Lung (tissue), 12 donors: ENCODE results near the gene C19orf44. TPM values are rescaled to one million over a fixed set of nuclear protein-coding genes. Genes with fewer than 3 reads are reported as not detected.
"Not testable (repeated sequence)": the region's sequence is repeated elsewhere in the genome, so short reads cannot be mapped to it uniquely, and the experiment has no call there.

Experiments
- ATAC-seq: fragments of 200-7000 bp; cut with Tn5 transposase; one replicate; pipeline ENCODE4 v1.9.1; 2020; ENCODE audit warnings: moderate number of reproducible peaks; ENCODE audit not compliant: insufficient read depth, low FRiP score
- DNase-seq, 3 donors: peaks; one replicate each; pipeline ENCODE4 v3.0.0-alpha.2; 2013 to 2017
- H3K27ac ChIP-seq, 2 donors: one replicate each; pipeline ENCODE4 v1.5.1; 2013; ENCODE audit warnings: mild to moderate bottlenecking in 2 of 2, moderate library complexity in 2 of 2, control low read depth in 1 of 2, inconsistent platforms in 1 of 2, low read depth in 1 of 2, low read length in 1 of 2
- H3K27me3 ChIP-seq, 3 donors: one replicate each; pipeline ENCODE4 v1.5.1; 2013; ENCODE audit warnings: low read length in 2 of 3; ENCODE audit not compliant: control insufficient read depth in 3 of 3, insufficient read depth in 3 of 3
- H3K36me3 ChIP-seq, 4 donors: one replicate each; pipeline ENCODE4 v1.5.1; 2013; ENCODE audit warnings: low read length in 4 of 4, mild to moderate bottlenecking in 1 of 4, moderate library complexity in 1 of 4; ENCODE audit not compliant: control insufficient read depth in 4 of 4, insufficient read depth in 4 of 4
- H3K4me1 ChIP-seq, 5 donors: one replicate each; pipeline ENCODE4 v1.5.1; 2013; ENCODE audit warnings: low read length in 5 of 5, mild to moderate bottlenecking in 2 of 5, moderate library complexity in 1 of 5; ENCODE audit not compliant: control insufficient read depth in 5 of 5, insufficient read depth in 5 of 5
- H3K4me3 ChIP-seq: one replicate; pipeline ENCODE4 v1.5.1; 2013; ENCODE audit warnings: mild to moderate bottlenecking, control low read depth, moderate library complexity
- H3K9ac ChIP-seq, 2 donors: one replicate each; pipeline ENCODE4 v1.5.1; 2013; ENCODE audit warnings: low read length in 2 of 2, control low read depth in 1 of 2; ENCODE audit not compliant: insufficient read depth in 1 of 2
- H3K9me3 ChIP-seq, 4 donors: one replicate each; pipeline ENCODE4 v1.5.1; 2013; ENCODE audit warnings: low read length in 3 of 4, mild to moderate bottlenecking in 1 of 4, moderate library complexity in 1 of 4; ENCODE audit not compliant: control insufficient read depth in 4 of 4, insufficient read depth in 3 of 4
- WGBS, 2 donors: extraction: QIAGEN DNeasy Blood & Tissue Kit; methylation state at CpG; one replicate each; pipeline ENCODE4 v1.1.7; 2013; 5-methylcytosine and 5-hydroxymethylcytosine counted together
- polyA plus RNA-seq, 2 donors: library from polyadenylated mRNA; stranded (reverse); fragments of 200-250 nt; gene quantifications; one replicate each; pipeline ENCODE4 v1.2.1, GENCODE V29; 2013
- total RNA-seq, 2 donors: library from RNA; depleted of rRNA in 1 of 2; stranded (reverse); fragments of >200 nt in 1 of 2; gene quantifications; one replicate each; pipeline ENCODE4 v1.2.1, GENCODE V29; 2014 to 2021
- TF ChIP-seq, protein P1 (sequence below): IDR thresholded peaks from 2 replicates; pipeline ENCODE4 v1.5.1; 2012; ENCODE audit warnings: mild to moderate bottlenecking; ENCODE audit errors: control extremely low read depth, extremely low read depth
- donor health status: control.
- donor health status: control.
- donor health status: Bipolar disorder and iron deficiency.
- donor health status: healthy.
- donor health status: DM: yes; HTN: yes; CAD: no.

Gene C19orf44
- total and polyA plus RNA-seq, 4 donors = 3.1 to 9.4 (median 4.6) TPM

DNA sequence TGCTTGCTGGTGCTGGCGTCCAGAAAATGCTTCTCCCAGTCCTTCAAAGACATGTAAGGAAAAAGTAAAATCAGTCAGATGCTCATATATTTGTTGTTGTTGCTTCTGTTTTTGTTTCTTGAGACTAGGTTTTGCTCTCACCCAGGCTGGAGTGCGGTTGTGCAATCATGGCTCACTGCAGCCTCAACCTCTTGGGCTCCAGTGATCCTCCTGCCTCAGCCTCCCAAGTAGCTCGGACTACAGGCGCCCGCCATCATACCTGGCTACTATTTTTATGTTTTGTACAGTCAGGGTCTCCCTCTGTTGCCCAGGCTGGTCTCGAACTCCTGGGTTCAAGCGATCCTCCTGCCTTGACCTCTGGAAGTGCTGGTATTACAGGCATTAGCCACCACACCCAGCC, 13.4 kb upstream of the C19orf44 start:
- Histone ChIP-seq H3K4me1 (no peaks in the 10 kb centered on the region), H3K27ac (no peak overlapping the region), H3K4me3 (no peak overlapping the region), H3K9ac (no peak overlapping the region), H3K9me3 (no peaks in the 10 kb centered on the region), H3K36me3 (no peaks in the 10 kb centered on the region), H3K27me3 (no peaks in the 10 kb centered on the region)
- no peak for ATAC-seq
- 83% methylated on average over 7 of the region's 7 CpGs for WGBS, 2 donors
- TF ChIP-seq, protein P1, sequence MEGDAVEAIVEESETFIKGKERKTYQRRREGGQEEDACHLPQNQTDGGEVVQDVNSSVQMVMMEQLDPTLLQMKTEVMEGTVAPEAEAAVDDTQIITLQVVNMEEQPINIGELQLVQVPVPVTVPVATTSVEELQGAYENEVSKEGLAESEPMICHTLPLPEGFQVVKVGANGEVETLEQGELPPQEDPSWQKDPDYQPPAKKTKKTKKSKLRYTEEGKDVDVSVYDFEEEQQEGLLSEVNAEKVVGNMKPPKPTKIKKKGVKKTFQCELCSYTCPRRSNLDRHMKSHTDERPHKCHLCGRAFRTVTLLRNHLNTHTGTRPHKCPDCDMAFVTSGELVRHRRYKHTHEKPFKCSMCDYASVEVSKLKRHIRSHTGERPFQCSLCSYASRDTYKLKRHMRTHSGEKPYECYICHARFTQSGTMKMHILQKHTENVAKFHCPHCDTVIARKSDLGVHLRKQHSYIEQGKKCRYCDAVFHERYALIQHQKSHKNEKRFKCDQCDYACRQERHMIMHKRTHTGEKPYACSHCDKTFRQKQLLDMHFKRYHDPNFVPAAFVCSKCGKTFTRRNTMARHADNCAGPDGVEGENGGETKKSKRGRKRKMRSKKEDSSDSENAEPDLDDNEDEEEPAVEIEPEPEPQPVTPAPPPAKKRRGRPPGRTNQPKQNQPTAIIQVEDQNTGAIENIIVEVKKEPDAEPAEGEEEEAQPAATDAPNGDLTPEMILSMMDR = no peak
- no peak for DNase-seq

DNA sequence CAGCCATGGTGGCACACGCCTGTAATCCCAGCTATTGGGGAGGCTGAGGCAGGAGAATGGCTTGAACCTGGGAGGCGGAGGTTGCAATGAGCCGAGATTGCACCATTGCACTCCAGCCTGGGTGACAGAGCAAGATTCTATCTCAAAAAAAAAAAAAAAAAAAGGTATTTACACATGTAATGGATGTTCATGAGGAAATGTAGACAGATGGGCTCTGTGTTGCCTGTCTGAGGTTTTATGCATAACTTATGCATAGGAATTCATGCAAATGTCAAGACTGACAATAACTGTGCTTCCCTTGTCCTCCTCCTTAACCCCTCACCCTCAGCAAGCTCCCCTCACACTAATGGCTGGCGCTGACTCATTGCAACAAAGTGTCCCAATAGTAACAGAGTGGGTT, 9.7 kb upstream of the C19orf44 start:
- not testable (repeated sequence) for ATAC-seq, H3K9me3 ChIP-seq, DNase-seq, H3K4me1 ChIP-seq, H3K4me3 ChIP-seq, H3K27me3 ChIP-seq, H3K27ac ChIP-seq, H3K36me3 ChIP-seq, H3K9ac ChIP-seq
- WGBS, 2 donors = 82 to 90% methylated on average over 4 of the region's 4 CpGs

DNA sequence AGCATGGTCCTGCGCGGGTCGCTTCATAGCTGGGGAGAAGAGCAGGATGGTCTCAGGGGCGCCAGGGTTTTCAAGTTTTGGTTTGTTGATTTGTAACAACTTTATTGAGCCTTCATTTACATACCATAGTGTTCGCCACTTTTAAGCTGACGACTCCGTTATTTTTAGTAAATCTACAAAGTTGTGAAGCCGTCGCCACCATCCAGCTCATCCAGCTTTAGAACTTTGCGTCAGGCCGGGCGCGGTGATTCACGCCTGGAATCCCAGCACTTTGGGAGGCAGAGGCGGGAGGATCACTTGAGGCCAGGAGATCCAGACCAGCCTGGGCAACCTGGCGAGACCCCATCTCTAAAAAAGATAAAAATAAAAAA, 404 bp downstream of the C19orf44 start:
- Histone ChIP-seq H3K9ac (peak overlapping the region in 1 of 2 donors; percentile 67), H3K36me3 (peaks cover 0 to 5% (median 2%) of the 10 kb centered on the region in 4 donors), H3K9me3 (no peaks in the 10 kb centered on the region), H3K27ac (peak overlapping the region; percentile 80 to 82), H3K27me3 (no peaks in the 10 kb centered on the region), H3K4me3 (peak overlapping the region; percentile 87), H3K4me1 (peaks cover 0 to 5% (median 4%) of the 10 kb centered on the region in 5 donors)
- no peak for DNase-seq
- 30 to 34% methylated on average over 16 of the region's 16 CpGs for WGBS, 2 donors
- TF ChIP-seq, protein P1 = no peak
- ATAC-seq = no peak

DNA sequence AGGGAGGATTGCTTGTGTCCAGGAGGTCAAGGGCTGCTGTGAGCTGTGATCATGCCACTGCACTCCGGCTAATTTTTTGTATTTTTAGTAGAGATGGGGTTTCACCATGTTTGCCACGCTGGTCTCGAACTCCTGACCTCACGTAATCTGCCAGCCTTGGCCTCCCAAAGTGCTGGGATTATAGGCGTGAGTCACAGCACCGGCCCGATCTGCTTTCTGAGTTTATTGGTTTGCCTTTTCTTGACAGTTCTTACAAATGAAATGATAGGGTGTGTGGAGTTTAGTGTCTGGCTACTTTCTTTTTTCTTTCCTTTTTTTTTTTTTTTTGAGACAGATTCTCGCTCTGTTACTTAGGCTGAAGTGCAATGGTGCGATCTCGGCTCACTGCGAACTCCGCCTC, 848 bp downstream of the C19orf44 start:
- peak overlapping the region in 1 of 2 donors; percentile 67 for H3K9ac ChIP-seq
- H3K27ac ChIP-seq = peak overlapping the region in 1 of 2 donors; percentile 72
- H3K9me3 ChIP-seq = no peaks in the 10 kb centered on the region
- TF ChIP-seq, protein P1 = no peak
- peak overlapping the region; percentile 87 for H3K4me3 ChIP-seq
- H3K4me1 ChIP-seq = peaks cover 0 to 5% (median 4%) of the 10 kb centered on the region in 5 donors
- peaks cover 0 to 5% (median 2%) of the 10 kb centered on the region in 4 donors for H3K36me3 ChIP-seq
- no peak for ATAC-seq
- no peaks in the 10 kb centered on the region for H3K27me3 ChIP-seq
- DNase-seq = no peak
- 90 to 93% methylated on average over 11 to 12 of the region's 12 CpGs for WGBS, 2 donors
